Neural cell (in vitro differentiated cells): ENCODE results near the gene SKIL. TPM values are rescaled to one million over a fixed set of nuclear protein-coding genes. Genes with fewer than 3 reads are reported as not detected.

ENCODE experiments used
- H2AFZ ChIP-seq: fragments of 200-600, 300-800 bp; sonication (generic), shearing (Covaris generic); 2 replicates; pipeline ENCODE4 v1.6.0; 2014; ENCODE audit warnings: low read depth, mild to moderate bottlenecking, antibody characterized with exemption, low read length, moderate library complexity
- H3F3A ChIP-seq: fragments of 200-600 bp; shearing (Covaris generic); 2 replicates; pipeline ENCODE4 v1.6.1; 2016; ENCODE audit warnings: mild to moderate bottlenecking, moderate library complexity, mixed read lengths, antibody characterized with exemption, low read length; ENCODE audit not compliant: insufficient read depth, poor library complexity, severe bottlenecking
- H3K27ac ChIP-seq: fragments of 200-600, 300-800 bp; sonication (generic), shearing (Covaris generic); 2 replicates; pipeline ENCODE4 v1.5.1; 2014; ENCODE audit warnings: mild to moderate bottlenecking, low read length, moderate library complexity
- H3K27me3 ChIP-seq: fragments of 300-800, 200-600 bp; sonication (generic), shearing (Covaris generic); 2 replicates; pipeline ENCODE4 v1.6.0; 2014; ENCODE audit warnings: mild to moderate bottlenecking, low read depth, low read length, moderate library complexity; ENCODE audit not compliant: insufficient read depth
- H3K36me3 ChIP-seq: fragments of 300-800, 200-600 bp; sonication (generic), shearing (Covaris generic); 2 replicates; pipeline ENCODE4 v1.5.1; 2014; ENCODE audit warnings: mild to moderate bottlenecking, antibody characterized with exemption, low read length, moderate library complexity; ENCODE audit not compliant: insufficient read depth
- H3K4me2 ChIP-seq: fragments of 300-800, 200-600 bp; sonication (generic), shearing (Covaris generic); 2 replicates; pipeline ENCODE4 v1.6.0; 2014; ENCODE audit warnings: mild to moderate bottlenecking, low read length
- H3K4me3 ChIP-seq: fragments of 300-800, 200-600 bp; sonication (generic), shearing (Covaris generic); 2 replicates; pipeline ENCODE4 v1.5.1; 2014; ENCODE audit warnings: mild to moderate bottlenecking, low read length, moderate library complexity
- H3K79me2 ChIP-seq: fragments of 200-600 bp; shearing (Covaris generic); replicated peaks from 2 replicates; pipeline ENCODE4 v1.6.0; 2014; ENCODE audit warnings: mild to moderate bottlenecking, low read length, moderate library complexity; ENCODE audit not compliant: insufficient read depth
- H3K9ac ChIP-seq: fragments of 300-800, 200-600 bp; sonication (generic), shearing (Covaris generic); 2 replicates; pipeline ENCODE4 v1.6.1; 2016; ENCODE audit warnings: mild to moderate bottlenecking, low read length, mixed read lengths
- H3K9me2 ChIP-seq: fragments of 200-600 bp; shearing (Covaris generic); 2 replicates; pipeline ENCODE4 v1.6.1; 2016; ENCODE audit warnings: mild to moderate bottlenecking, low read length, mixed read lengths; ENCODE audit not compliant: insufficient read depth
- H3K9me3 ChIP-seq: fragments of 200-600, 300-800 bp; sonication (generic), shearing (Covaris generic); 2 replicates; pipeline ENCODE4 v1.6.1; 2016; ENCODE audit warnings: mild to moderate bottlenecking, mixed run types, low read length, moderate library complexity, mixed read lengths
- H4K20me1 ChIP-seq: fragments of 200-600 bp; shearing (Covaris generic); 2 replicates; pipeline ENCODE4 v1.6.1; 2016; ENCODE audit warnings: mild to moderate bottlenecking, mixed run types; ENCODE audit not compliant: insufficient read depth
- CTCF ChIP-seq: fragments of 450-650 bp; IDR thresholded peaks from 2 replicates; pipeline ENCODE4 v1.5.1; 2014; ENCODE audit warnings: antibody characterized with exemption, mild to moderate bottlenecking, moderate library complexity; ENCODE audit not compliant: poor library complexity, severe bottlenecking
- EP300 ChIP-seq: fragments of 450-650 bp; conservative IDR thresholded peaks from 2 replicates; pipeline ENCODE4 v1.6.1; 2014; ENCODE audit warnings: antibody characterized with exemption, mild to moderate bottlenecking, moderate library complexity; ENCODE audit not compliant: poor library complexity, severe bottlenecking
- EZH2 ChIP-seq: fragments of 200-600, 300-800 bp; shearing (Covaris generic), sonication (generic); IDR thresholded peaks from 2 replicates; pipeline ENCODE4 v1.6.1; 2014; ENCODE audit warnings: antibody characterized with exemption, low read length, borderline replicate concordance, mild to moderate bottlenecking; ENCODE audit not compliant: insufficient read depth, poor library complexity, severe bottlenecking
- MXI1 ChIP-seq: fragments of 450-650 bp; conservative IDR thresholded peaks from 2 replicates; pipeline ENCODE4 v1.6.1; 2014; ENCODE audit warnings: antibody characterized with exemption, mild to moderate bottlenecking; ENCODE audit not compliant: poor library complexity, severe bottlenecking
- POLR2AphosphoS5 ChIP-seq: IDR thresholded peaks from 2 replicates; pipeline ENCODE4 v1.6.1; 2012
- RAD21 ChIP-seq: fragments of 450-650 bp; conservative IDR thresholded peaks from 2 replicates; pipeline ENCODE4 v1.6.1; 2014; ENCODE audit warnings: antibody characterized with exemption, mild to moderate bottlenecking, moderate library complexity
- REST ChIP-seq: IDR thresholded peaks from 2 replicates; pipeline ENCODE4 v1.6.1; 2012; ENCODE audit warnings: borderline replicate concordance
- SMC3 ChIP-seq: fragments of 450-650 bp; conservative IDR thresholded peaks from 2 replicates; pipeline ENCODE4 v1.6.1; 2014; ENCODE audit warnings: antibody characterized with exemption, mild to moderate bottlenecking, moderate library complexity; ENCODE audit not compliant: poor library complexity
- TAF1 ChIP-seq: IDR thresholded peaks from 2 replicates; pipeline ENCODE4 v1.6.1; 2012; ENCODE audit warnings: low read depth
- polyA minus RNA-seq: library from RNA; depleted of rRNA, polyadenylated mRNA; stranded (reverse); fragments of >200 nt; gene quantifications from 2 replicates; pipeline ENCODE4 v1.2.3, GENCODE V29; 2014
- polyA plus RNA-seq: library from polyadenylated mRNA; depleted of rRNA; stranded (reverse); fragments of >200 nt; gene quantifications from 2 replicates; pipeline ENCODE4 v1.2.3, GENCODE V29; 2014

Gene SKIL
- polyA plus RNA-seq (32.6 and 36.9 TPM in 2 replicates), polyA minus RNA-seq (176 and 194 TPM in 2 replicates)

- no peaks in the 10 kb centered on the region for H3K36me3 ChIP-seq
- H3K79me2 ChIP-seq, result peaks cover 40% of the 10 kb centered on the region
- H2AFZ ChIP-seq, result peak within 1 kb of the TSS; percentile 58
- peaks cover 7% of the 10 kb centered on the region for H3F3A ChIP-seq
- H4K20me1 ChIP-seq, result no peaks in the 10 kb centered on the region
- TF ChIP-seq POLR2AphosphoS5, result peak; percentile 93
- no peak for TF ChIP-seq REST
- no peak for TF ChIP-seq EZH2
- peak; percentile 57 for TF ChIP-seq MXI1
- peak; percentile 46 for TF ChIP-seq SMC3
- peak; percentile 50 for TF ChIP-seq RAD21
- peak; percentile 39 for TF ChIP-seq CTCF
- TF ChIP-seq EP300, result peak; percentile 79
- H3K9ac ChIP-seq, result peak within 1 kb of the TSS; percentile 96
- H3K27ac ChIP-seq, result peak within 1 kb of the TSS; percentile 96
- H3K9me2 ChIP-seq, result no peaks in the 10 kb centered on the region
- no peaks in the 10 kb centered on the region for H3K9me3 ChIP-seq
- peak within 1 kb of the TSS; percentile 95 for H3K4me3 ChIP-seq
- no peaks in the 10 kb centered on the region for H3K27me3 ChIP-seq
- peak within 1 kb of the TSS; percentile 99 for H3K4me2 ChIP-seq
Observed at GRCh38 chr3:170357176-170358041, at the start of gene SKIL. SKIL (plus strand) TSS chr3:170357715; CDS start chr3:170360332, 2,617 bp downstream.

- H3K9me3 ChIP-seq, result no peaks in the 10 kb centered on the region
- H3K4me2 ChIP-seq, result no peak overlapping the region
- H3K27me3 ChIP-seq, result no peaks in the 10 kb centered on the region
- H3K79me2 ChIP-seq, result no peaks in the 10 kb centered on the region
- H3K27ac ChIP-seq, result no peak overlapping the region
- H3K9me2 ChIP-seq, result no peaks in the 10 kb centered on the region
- no peaks in the 10 kb centered on the region for H3K36me3 ChIP-seq
- no peak overlapping the region for H3K4me3 ChIP-seq
- H4K20me1 ChIP-seq, result no peaks in the 10 kb centered on the region
- H2AFZ ChIP-seq, result no peak overlapping the region
- no peak overlapping the region for H3K9ac ChIP-seq
- TF ChIP-seq MXI1 (no peak), SMC3 (no peak), RAD21 (no peak), EZH2 (no peak), POLR2AphosphoS5 (no peak), REST (no peak), EP300 (no peak), CTCF (no peak), TAF1 (no peak)
- H3F3A ChIP-seq, result no peaks in the 10 kb centered on the region
Observed at GRCh38 chr3:170309046-170309445, 48.5 kb upstream of the SKIL start.
